VCaP (cell line): ENCODE measurements around the gene ZNF585A.
"Not testable (repeated sequence)": the region's sequence is repeated elsewhere in the genome, so short reads cannot be mapped to it uniquely, and the experiment has no call there.

Experiments used
- H3K27ac ChIP-seq: fragments of 450-650 bp; 2 replicates; pipeline ENCODE4 v1.5.1; 2017
- CTCF ChIP-seq: fragments of 450-650 bp; conservative IDR thresholded peaks from 2 replicates; pipeline ENCODE4 v1.5.1; 2017; ENCODE audit warnings: mild to moderate bottlenecking, moderate library complexity

Gene ZNF585A

GRCh38 chr19:37165635-37166034 lies 6.9 kb downstream of the ZNF585A start:
- TF ChIP-seq CTCF: no peak
- no peak overlapping the region for H3K27ac ChIP-seq

- no peak for TF ChIP-seq CTCF
These were observed 12.3 kb downstream of the ZNF585A start for GRCh38 chr19:37160153-37160552.

GRCh38 chr19:37148214-37148613 lies 24.3 kb downstream of the ZNF585A start:
- H3K27ac ChIP-seq: no peak overlapping the region
- TF ChIP-seq CTCF: no peak

More at GRCh38 chr19:37160153-37160552, 12.3 kb downstream of the ZNF585A start:
- H3K27ac ChIP-seq: no peak overlapping the region

GRCh38 chr19:37136111-37136510 lies 36.4 kb downstream of the ZNF585A start:
- no peak overlapping the region for H3K27ac ChIP-seq
- no peak for TF ChIP-seq CTCF

GRCh38 chr19:37128821-37129177 lies 43.7 kb downstream of the ZNF585A start:
- H3K27ac ChIP-seq: no peak overlapping the region
- TF ChIP-seq CTCF: no peak

GRCh38 chr19:37127999-37128820 lies 44.3 kb downstream of the ZNF585A start:
- no peak overlapping the region for H3K27ac ChIP-seq
- TF ChIP-seq CTCF: no peak

- not testable (repeated sequence) for H3K27ac ChIP-seq
These were observed 50.4 kb downstream of the ZNF585A start for GRCh38 chr19:37122093-37122492.

GRCh38 chr19:37114001-37114400 lies 58.5 kb downstream of the ZNF585A start:
- H3K27ac ChIP-seq: no peak overlapping the region
- 0 out of 2 replicates have a peak, but pooled peaks have one; percentile 8 for TF ChIP-seq CTCF
